Stimulated activated naive CD8-positive, alpha-beta T cell treated with anti-CD3 and anti-CD28 coated beads, Interleukin-15, amount 100 ng/mL, for 72 hours (primary cell): ENCODE data around the gene HDDC2.

Experiments used
- ATAC-seq: fragments of 150-1000 bp; cut with Tn5 transposase; 2 replicates; pipeline ENCODE4 v1.10.0; 2021; ENCODE audit warnings: mild to moderate bottlenecking, moderate library complexity
- DNase-seq, 2 donors: peaks; one replicate each; pipeline ENCODE4 v3.0.0; 2021 to 2022
- H3K27ac Mint-ChIP-seq, 2 donors: one replicate each; pipeline ENCODE4 v1.8.0; 2022; ENCODE audit warnings: mild to moderate bottlenecking in 2 of 2, mixed read lengths in 2 of 2, moderate library complexity in 2 of 2
- H3K27me3 Mint-ChIP-seq: one replicate; pipeline ENCODE4 v1.8.0; 2022; ENCODE audit warnings: mixed read lengths
- H3K4me1 Mint-ChIP-seq: one replicate; pipeline ENCODE4 v1.8.0; 2022; ENCODE audit warnings: mild to moderate bottlenecking, mixed read lengths
- H3K4me3 Mint-ChIP-seq, 2 donors: one replicate each; pipeline ENCODE4 v1.8.0; 2022; ENCODE audit warnings: mild to moderate bottlenecking in 2 of 2, mixed read lengths in 2 of 2, moderate library complexity in 1 of 2
- H3K9me3 Mint-ChIP-seq, 2 donors: one replicate each; pipeline ENCODE4 v1.8.0; 2022; ENCODE audit warnings: mixed read lengths in 2 of 2

The HDDC2 gene

DNA sequence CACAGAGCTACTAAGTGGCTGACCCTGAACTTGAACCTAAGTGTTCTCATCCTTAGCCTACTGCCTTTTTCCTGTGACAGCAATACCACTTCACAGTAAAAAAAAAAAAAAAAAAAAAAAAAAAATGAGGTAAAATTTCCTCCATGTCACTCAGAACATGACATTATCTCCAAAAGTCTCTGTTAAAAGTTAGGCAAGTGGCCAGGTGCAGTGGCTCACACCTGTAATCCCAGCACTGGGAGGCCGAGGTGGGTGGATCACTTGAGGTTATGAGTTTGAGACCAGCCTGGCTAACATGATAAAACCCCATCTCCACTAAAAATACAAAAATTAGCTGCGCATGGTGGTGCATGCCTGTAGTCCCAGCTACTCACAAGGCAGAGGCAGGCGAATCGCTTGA is 11.2 kb upstream of the HDDC2 start:
- H3K9me3 Mint-ChIP-seq = no peaks in the 10 kb centered on the region
- no peak overlapping the region for H3K4me3 Mint-ChIP-seq
- no peaks in the 10 kb centered on the region for H3K27me3 Mint-ChIP-seq
- DNase-seq = no peak
- ATAC-seq = no peak
- H3K27ac Mint-ChIP-seq = no peak overlapping the region
- H3K4me1 Mint-ChIP-seq = peaks cover 4% of the 10 kb centered on the region

- H3K9me3 Mint-ChIP-seq = no peaks in the 10 kb centered on the region
- ATAC-seq = no peak
- no peaks in the 10 kb centered on the region for H3K27me3 Mint-ChIP-seq
- no peak overlapping the region for H3K4me3 Mint-ChIP-seq
- no peak overlapping the region for H3K27ac Mint-ChIP-seq
- no peak for DNase-seq
- H3K4me1 Mint-ChIP-seq = peaks cover 7% of the 10 kb centered on the region
Measured at GRCh38 chr6:125312478-125312877, 10.7 kb upstream of the HDDC2 start.

DNA sequence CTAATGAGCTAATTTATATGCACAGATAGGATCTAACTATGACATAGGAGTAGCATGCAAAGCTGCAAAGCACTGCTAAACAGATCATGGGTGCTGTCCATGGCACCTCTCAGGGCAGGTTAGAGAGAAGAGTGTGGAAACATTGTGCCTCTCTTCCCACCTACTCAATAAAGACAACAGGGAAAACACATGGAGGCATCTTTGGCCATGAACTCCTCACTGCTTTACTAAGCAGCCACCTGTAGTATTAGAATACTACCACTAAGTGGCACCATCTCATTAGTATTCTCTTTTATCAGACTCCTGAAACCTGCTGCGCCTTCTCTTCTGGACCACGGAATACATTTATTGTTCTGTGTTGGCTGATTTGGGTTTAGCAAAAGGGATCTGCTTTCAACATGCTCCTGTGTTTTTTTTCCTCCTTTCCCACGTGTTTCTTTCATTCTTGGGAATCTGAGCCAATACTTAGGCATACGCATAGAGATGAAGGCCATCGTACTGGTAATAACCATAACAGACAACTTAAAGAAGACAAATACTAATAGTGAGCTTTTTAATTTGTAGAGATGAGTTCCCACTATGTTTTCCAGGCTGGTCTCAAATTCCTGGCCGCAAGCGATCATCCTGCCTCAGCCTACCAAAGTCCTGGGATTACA is 9.4 kb upstream of the HDDC2 start:
- H3K27ac Mint-ChIP-seq = no peak overlapping the region
- ATAC-seq (peak; percentile 76), DNase-seq (no peak)
- H3K4me1 Mint-ChIP-seq = peaks cover 7% of the 10 kb centered on the region
- no peaks in the 10 kb centered on the region for H3K9me3 Mint-ChIP-seq
- H3K4me3 Mint-ChIP-seq = no peak overlapping the region
- no peaks in the 10 kb centered on the region for H3K27me3 Mint-ChIP-seq

- Mint-ChIP-seq H3K27ac (no peak overlapping the region), H3K4me1 (peaks cover 13% of the 10 kb centered on the region), H3K9me3 (peaks cover 0 to 7% of the 10 kb centered on the region in 2 donors), H3K4me3 (no peak overlapping the region), H3K27me3 (no peaks in the 10 kb centered on the region)
- ATAC-seq = peak; percentile 46
- DNase-seq = no peak
Measured at GRCh38 chr6:125307964-125308615, 6.3 kb upstream of the HDDC2 start.

DNA sequence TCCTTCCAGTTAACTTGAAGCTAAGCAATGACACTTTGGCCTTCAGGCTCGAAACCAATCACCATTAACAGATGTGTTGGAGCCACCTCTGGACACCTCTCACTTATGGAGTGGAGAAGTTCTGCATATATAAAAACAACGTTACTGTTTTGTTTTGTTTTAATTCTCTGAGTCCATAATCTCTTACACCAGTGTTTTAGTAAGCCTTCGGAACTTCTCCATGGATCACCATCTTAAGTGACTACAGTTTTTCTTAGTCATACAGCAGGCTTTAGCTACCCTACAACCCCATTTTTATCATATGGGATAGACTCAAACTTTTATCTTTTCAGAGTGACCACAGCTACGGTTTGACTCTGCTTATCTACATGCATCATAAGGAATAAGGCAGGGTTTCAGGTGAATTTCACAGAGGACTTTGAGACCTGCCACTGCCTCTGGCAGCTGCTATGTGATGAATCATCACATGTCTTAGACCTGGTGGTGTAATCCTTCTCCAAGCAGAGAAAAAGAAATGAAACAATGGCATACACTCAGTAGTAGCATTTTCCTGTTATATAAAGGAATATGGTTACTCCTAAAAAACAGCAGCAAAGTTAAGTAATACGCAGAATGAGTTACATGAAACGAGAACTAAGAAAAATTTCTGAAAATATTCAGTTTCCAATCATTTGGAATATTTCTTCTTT is 5.5 kb upstream of the HDDC2 start:
- Mint-ChIP-seq H3K27me3 (no peaks in the 10 kb centered on the region), H3K4me1 (peaks cover 20% of the 10 kb centered on the region), H3K27ac (no peak overlapping the region), H3K9me3 (peaks cover 0 to 14% of the 10 kb centered on the region in 2 donors), H3K4me3 (no peak overlapping the region)
- ATAC-seq (no peak), DNase-seq (no peak)

DNA sequence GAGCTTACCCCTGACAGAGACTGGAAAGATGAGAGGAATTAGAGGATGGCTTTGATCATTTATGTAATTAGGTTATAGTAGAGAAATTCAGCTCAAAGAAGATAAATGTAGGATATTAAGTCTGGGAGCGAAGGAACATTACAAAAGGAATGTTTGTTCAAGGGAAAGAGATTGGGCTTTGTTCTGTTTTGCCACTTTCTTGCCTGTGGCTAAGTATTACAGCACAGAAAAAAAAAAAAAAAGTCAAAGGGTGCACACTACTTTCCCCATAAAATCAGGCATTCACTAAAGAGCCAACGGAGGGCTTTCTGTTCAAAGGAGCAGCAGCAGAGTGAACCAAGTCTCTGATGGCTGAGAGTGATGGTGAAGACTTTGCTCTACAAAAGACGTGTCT is 5.0 kb upstream of the HDDC2 start:
- peaks cover 0 to 17% of the 10 kb centered on the region in 2 donors for H3K9me3 Mint-ChIP-seq
- H3K4me1 Mint-ChIP-seq = peaks cover 24% of the 10 kb centered on the region
- DNase-seq = no peak
- no peak overlapping the region for H3K4me3 Mint-ChIP-seq
- ATAC-seq = no peak
- H3K27me3 Mint-ChIP-seq = no peaks in the 10 kb centered on the region
- H3K27ac Mint-ChIP-seq = no peak overlapping the region

GRCh38 chr6:125304970-125305660 is 3.3 kb upstream of the HDDC2 start:
- Mint-ChIP-seq H3K4me1 (peaks cover 33% of the 10 kb centered on the region), H3K9me3 (peaks cover 0 to 17% of the 10 kb centered on the region in 2 donors), H3K27ac (no peak overlapping the region), H3K27me3 (no peaks in the 10 kb centered on the region), H3K4me3 (no peak overlapping the region)
- DNase-seq = no peak
- no peak for ATAC-seq

- Mint-ChIP-seq H3K4me3 (no peak overlapping the region), H3K27ac (no peak overlapping the region)
Measured at GRCh38 chr6:125303512-125303854, 1.7 kb upstream of the HDDC2 start.

DNA sequence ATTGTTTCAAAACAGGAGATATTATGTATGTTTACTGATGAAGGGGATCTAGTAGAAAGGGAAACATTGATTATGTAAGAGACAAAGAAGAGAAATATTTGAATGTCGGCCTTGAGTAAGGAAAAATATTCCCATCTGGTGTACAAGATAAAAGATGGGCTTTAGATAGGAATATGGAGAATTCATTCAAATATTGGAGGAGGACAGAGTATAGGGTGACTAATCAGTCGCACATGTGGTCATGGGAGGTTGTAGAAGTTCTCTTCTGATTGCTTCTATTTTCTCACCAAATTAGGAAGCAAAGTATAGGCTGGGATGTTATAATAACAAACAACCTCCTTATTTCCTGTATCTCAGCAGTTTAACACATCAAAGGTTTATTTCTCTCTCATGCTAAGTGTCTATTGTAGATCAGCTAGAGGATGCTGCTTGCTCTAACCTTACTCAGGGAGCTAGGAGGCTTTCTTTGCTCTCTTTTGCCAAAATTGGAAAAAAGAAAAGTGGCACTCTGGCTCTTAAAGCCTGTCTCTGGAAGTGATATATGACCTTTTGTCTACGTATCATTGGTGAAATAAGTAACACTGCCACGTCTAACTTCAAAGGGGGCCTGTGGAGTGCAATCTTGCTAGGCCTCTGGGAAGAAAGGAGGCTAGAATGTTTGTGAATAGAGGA is 1.2 kb upstream of the HDDC2 start:
- H3K9me3 Mint-ChIP-seq = peaks cover 0 to 17% of the 10 kb centered on the region in 2 donors
- no peaks in the 10 kb centered on the region for H3K27me3 Mint-ChIP-seq
- DNase-seq (no peak), ATAC-seq (peak; percentile 1)
- no peak overlapping the region for H3K27ac Mint-ChIP-seq
- peak overlapping the region in 1 of 2 donors; percentile 5 for H3K4me3 Mint-ChIP-seq
- H3K4me1 Mint-ChIP-seq = peaks cover 47% of the 10 kb centered on the region

More at GRCh38 chr6:125303512-125303854, 1.7 kb upstream of the HDDC2 start:
- Mint-ChIP-seq H3K27me3 (no peaks in the 10 kb centered on the region), H3K9me3 (peaks cover 0 to 17% of the 10 kb centered on the region in 2 donors), H3K4me1 (peaks cover 47% of the 10 kb centered on the region)
- DNase-seq (no peak), ATAC-seq (no peak)

DNA sequence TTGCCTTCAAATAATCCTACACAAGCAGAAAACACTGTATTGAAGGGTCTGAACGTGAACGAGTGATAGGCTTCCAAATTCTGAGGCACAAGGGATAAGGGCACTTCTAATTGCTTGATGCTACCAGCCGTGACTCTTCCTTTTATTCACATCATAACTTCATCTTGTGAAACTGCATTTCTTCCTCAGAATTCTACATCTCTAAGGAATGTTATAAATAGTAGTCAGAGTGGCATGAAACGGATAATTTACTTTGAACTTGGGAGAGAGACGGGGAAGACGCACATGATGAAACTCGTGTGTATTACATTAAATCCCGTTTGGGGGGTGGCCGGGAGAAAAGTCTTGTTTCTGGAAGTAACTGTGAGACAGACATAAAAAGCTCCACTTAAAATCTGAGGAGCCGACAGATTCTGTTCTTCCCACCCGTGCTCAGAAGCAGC is 754 bp downstream of the HDDC2 start:
- Mint-ChIP-seq H3K27ac (peak overlapping the region; percentile 89 to 97), H3K9me3 (peaks cover 0 to 17% of the 10 kb centered on the region in 2 donors), H3K4me1 (peaks cover 59% of the 10 kb centered on the region), H3K27me3 (no peaks in the 10 kb centered on the region), H3K4me3 (peak overlapping the region; percentile 77 to 89)
- no peak for DNase-seq
- ATAC-seq = no peak

DNA sequence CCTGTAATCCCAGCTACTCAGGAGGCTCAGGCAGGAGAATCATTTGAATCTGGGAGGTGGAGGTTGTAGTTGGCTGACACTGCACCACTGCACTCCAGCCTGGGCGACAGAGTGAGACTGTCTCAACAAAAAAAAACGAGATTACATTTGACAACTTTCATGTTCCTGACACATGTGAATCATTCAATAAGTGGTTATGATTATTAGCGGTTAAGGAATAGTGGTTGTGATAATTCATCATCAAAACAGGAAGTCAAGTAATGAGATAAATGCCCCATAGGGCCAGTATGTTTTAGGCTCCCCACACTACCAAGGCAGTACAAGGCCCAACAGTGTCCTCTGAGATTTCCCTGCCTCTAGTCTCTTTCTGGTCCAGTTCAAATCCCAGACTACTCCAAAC is 2.5 kb downstream of the HDDC2 start:
- peak; percentile 51 for ATAC-seq
- peak overlapping the region; percentile 36 to 97 for H3K27ac Mint-ChIP-seq
- H3K27me3 Mint-ChIP-seq = no peaks in the 10 kb centered on the region
- peak overlapping the region; percentile 77 to 89 for H3K4me3 Mint-ChIP-seq
- DNase-seq = no peak
- H3K9me3 Mint-ChIP-seq = peaks cover 0 to 17% of the 10 kb centered on the region in 2 donors
- H3K4me1 Mint-ChIP-seq = peaks cover 59% of the 10 kb centered on the region

DNA sequence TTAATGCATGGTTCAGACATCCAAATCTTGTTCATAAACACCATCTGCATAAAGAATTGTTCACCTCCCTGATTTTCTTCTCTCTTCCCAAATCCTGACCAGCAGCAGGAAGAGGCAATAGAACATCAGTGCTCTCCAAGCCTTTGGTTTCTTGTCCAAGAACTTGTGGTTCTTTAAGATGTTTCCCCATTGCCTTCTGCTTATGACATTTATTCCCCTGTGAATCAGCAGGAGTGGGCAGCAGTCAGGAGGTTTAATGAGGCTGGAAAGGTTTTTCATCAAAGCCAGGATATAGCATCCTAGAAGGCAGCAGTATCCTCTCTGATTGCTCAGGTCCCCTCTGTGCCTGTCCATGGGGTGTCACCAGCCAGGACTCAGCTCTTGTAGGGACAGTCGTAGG is 5.3 kb downstream of the HDDC2 start:
- DNase-seq (no peak), ATAC-seq (no peak)
- H3K4me3 Mint-ChIP-seq = no peak overlapping the region
- no peaks in the 10 kb centered on the region for H3K27me3 Mint-ChIP-seq
- H3K9me3 Mint-ChIP-seq = no peaks in the 10 kb centered on the region
- H3K27ac Mint-ChIP-seq = no peak overlapping the region
- peaks cover 49% of the 10 kb centered on the region for H3K4me1 Mint-ChIP-seq

DNA sequence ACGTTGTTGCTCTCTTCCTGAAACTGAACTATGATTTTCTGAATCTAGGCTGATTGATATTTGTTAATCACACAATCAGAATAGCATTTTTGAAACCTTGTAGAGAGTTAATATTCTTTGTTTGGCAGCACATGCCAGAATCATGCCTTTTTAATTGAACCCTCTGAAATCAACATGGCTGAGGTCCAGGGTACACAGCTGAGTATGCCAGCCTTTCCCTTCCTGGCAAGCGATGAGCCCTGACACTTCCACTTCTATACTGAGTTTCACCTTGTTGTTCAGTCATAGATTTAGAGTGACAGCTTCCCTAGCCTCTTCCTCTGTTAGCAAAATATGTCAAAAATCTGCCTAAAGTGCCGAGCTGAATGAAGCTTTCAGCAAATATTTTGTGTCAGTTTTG is 6.8 kb downstream of the HDDC2 start:
- DNase-seq (no peak), ATAC-seq (no peak)
- no peak overlapping the region for H3K4me3 Mint-ChIP-seq
- H3K27me3 Mint-ChIP-seq = no peaks in the 10 kb centered on the region
- H3K4me1 Mint-ChIP-seq = peaks cover 37% of the 10 kb centered on the region
- H3K9me3 Mint-ChIP-seq = no peaks in the 10 kb centered on the region
- no peak overlapping the region for H3K27ac Mint-ChIP-seq

GRCh38 chr6:125294036-125294435 is 7.7 kb downstream of the HDDC2 start:
- no peak overlapping the region for H3K4me3 Mint-ChIP-seq
- H3K27me3 Mint-ChIP-seq = no peaks in the 10 kb centered on the region
- no peak for ATAC-seq
- no peaks in the 10 kb centered on the region for H3K9me3 Mint-ChIP-seq
- no peak overlapping the region for H3K27ac Mint-ChIP-seq
- no peak for DNase-seq
- H3K4me1 Mint-ChIP-seq = peaks cover 28% of the 10 kb centered on the region

- ATAC-seq = no peak
- no peaks in the 10 kb centered on the region for H3K27me3 Mint-ChIP-seq
- peaks cover 26% of the 10 kb centered on the region for H3K4me1 Mint-ChIP-seq
- H3K27ac Mint-ChIP-seq = no peak overlapping the region
- DNase-seq = no peak
- no peak overlapping the region for H3K4me3 Mint-ChIP-seq
- no peaks in the 10 kb centered on the region for H3K9me3 Mint-ChIP-seq
Measured at GRCh38 chr6:125293587-125293986, 8.2 kb downstream of the HDDC2 start.
